HepG2 (cell line): ENCODE data around the gene OR10V1. TPM values are rescaled to one million over a fixed set of nuclear protein-coding genes. Genes with fewer than 3 reads are reported as not detected.

Experiments used
- ATAC-seq: fragments of 200-7000 bp; cut with Tn5 transposase; 3 replicates; pipeline ENCODE4 v1.9.1; 2020; ENCODE audit warnings: mild to moderate bottlenecking, moderate library complexity
- BruUV-seq: library from RNA; stranded (reverse); fragments of 400-500 nt; replicated peaks from 2 replicates; lab custom pipeline; 2021; lab: Mats Ljungman, UMichigan
- CTCF ChIA-PET: fragments of 300-600 bp; formaldehyde crosslinking; extraction: SDS; loops from one replicate; lab custom pipeline; 2021; ENCODE audit warnings: low total read pairs, inconsistent platforms, low intra/inter-chr PET ratio; lab: Yijun Ruan, JAX
- POLR2A ChIA-PET: fragments of 350-600 bp; sonication (Branson Sonifier 250); formaldehyde crosslinking; loops from one replicate; lab custom pipeline; 2020; ENCODE audit warnings: antibody characterized with exemption, inconsistent platforms; lab: Yijun Ruan, JAX
- DNase-seq: peaks from one replicate; pipeline ENCODE4 v3.0.0-alpha.2; 2015; ENCODE audit warnings: low spot score
- FAIRE-seq: peaks from 3 replicates; lab custom pipeline; 2011; peaks lifted over from hg19 to GRCh38; lab: Jason Lieb, UNC
- H2AFZ ChIP-seq: one replicate; pipeline ENCODE4 v1.6.1; 2011; ENCODE audit warnings: low read length, inconsistent platforms
- H3K27ac ChIP-seq: fragments of 300-600 bp; 3 replicates; pipeline ENCODE4 v1.8.0; 2011; ENCODE audit warnings: mixed run types, mild to moderate bottlenecking, mixed read lengths, low read length, inconsistent platforms; ENCODE audit not compliant: insufficient read depth; ENCODE audit errors: extremely low read length
- H3K27me3 ChIP-seq, 2 experiments: fragments of 200-600 bp in 1 of 2; 2 replicates in 1 of 2; 3 replicates in 1 of 2; pipeline versions ENCODE4 v1.6.0 to v1.8.0; 2011; ENCODE audit warnings: low read length in 2 of 2, mild to moderate bottlenecking in 2 of 2, moderate library complexity in 2 of 2, inconsistent platforms in 1 of 2; ENCODE audit not compliant: insufficient read depth in 2 of 2, control insufficient read depth in 1 of 2
- H3K36me3 ChIP-seq, 2 experiments: fragments of 200-600 bp in 1 of 2; replicated peaks in 1 of 2; 2 replicates in 1 of 2; 3 replicates in 1 of 2; pipeline versions ENCODE4 v1.5.1 to v1.8.0; 2011; ENCODE audit warnings: low read length in 2 of 2, inconsistent platforms in 1 of 2; ENCODE audit not compliant: insufficient read depth in 2 of 2, control insufficient read depth in 1 of 2
- H3K4me1 ChIP-seq: 2 replicates; pipeline ENCODE4 v1.5.1; 2012; ENCODE audit warnings: low read length, inconsistent platforms; ENCODE audit not compliant: insufficient read depth
- H3K4me2 ChIP-seq: 2 replicates; pipeline ENCODE4 v1.6.0; 2011; ENCODE audit warnings: low read depth, low read length, inconsistent platforms
- H3K4me3 ChIP-seq, 3 experiments: fragments of 200-600 bp in 1 of 3; sonication (generic), shearing (Covaris generic) in 1 of 3; replicated peaks in 1 of 3; 2 replicates each; pipeline ENCODE4 v1.5.1; 2011 to 2016; ENCODE audit warnings: low read length in 3 of 3, inconsistent platforms in 2 of 3, low read depth in 2 of 3, mild to moderate bottlenecking in 2 of 3, control low read depth in 1 of 3, mixed read lengths in 1 of 3; ENCODE audit not compliant: insufficient read depth in 1 of 3
- H3K79me2 ChIP-seq: one replicate; pipeline ENCODE4 v1.6.1; 2011; ENCODE audit warnings: low read length, inconsistent platforms; ENCODE audit not compliant: insufficient read depth
- H3K9ac ChIP-seq: 2 replicates; pipeline ENCODE4 v1.6.0; 2011; ENCODE audit warnings: mild to moderate bottlenecking, low read depth, low read length, inconsistent platforms; ENCODE audit not compliant: insufficient read depth
- H3K9me3 ChIP-seq: 2 replicates; pipeline ENCODE4 v1.5.1; 2012; ENCODE audit warnings: mild to moderate bottlenecking, low read length
- H4K20me1 ChIP-seq: 2 replicates; pipeline ENCODE4 v1.6.0; 2011; ENCODE audit warnings: inconsistent platforms, mild to moderate bottlenecking, low read length, moderate library complexity; ENCODE audit not compliant: insufficient read depth
- ELF1 ChIP-seq: sonication (generic); formaldehyde crosslinking; IDR thresholded peaks from 2 replicates; pipeline ENCODE4 v1.4.0; 2020; ENCODE audit warnings: missing genetic modification reagents
- ETV6 ChIP-seq: sonication (generic); formaldehyde crosslinking; conservative IDR thresholded peaks from 2 replicates; pipeline ENCODE4 v1.4.0; 2020; ENCODE audit warnings: missing genetic modification reagents
- EZH2 ChIP-seq: conservative IDR thresholded peaks from 2 replicates; pipeline ENCODE4 v1.6.1; 2012; ENCODE audit warnings: mild to moderate bottlenecking, low read depth, low read length, moderate library complexity
- FOSL2 ChIP-seq: sonication (generic); formaldehyde crosslinking; IDR thresholded peaks from 2 replicates; pipeline ENCODE4 v1.4.0; 2020; ENCODE audit warnings: missing genetic modification reagents
- GATA4 ChIP-seq: sonication (generic); IDR thresholded peaks from 2 replicates; pipeline ENCODE4 v1.6.1; 2016; ENCODE audit warnings: antibody characterized with exemption, low read depth, borderline replicate concordance
- MED1 ChIP-seq: sonication (generic); formaldehyde crosslinking; IDR thresholded peaks from 2 replicates; pipeline ENCODE4 v1.4.0; 2020; ENCODE audit warnings: missing genetic modification reagents
- NR2C2 ChIP-seq: sonication (generic); formaldehyde crosslinking; IDR thresholded peaks from 2 replicates; pipeline ENCODE4 v1.4.0; 2020; ENCODE audit warnings: missing genetic modification reagents, mild to moderate bottlenecking, moderate library complexity, borderline replicate concordance
- ZNF484 ChIP-seq: sonication (generic); formaldehyde crosslinking; IDR thresholded peaks from 2 replicates; pipeline ENCODE4 v1.5.1; 2020; ENCODE audit warnings: mild to moderate bottlenecking, low read depth, missing genetic modification reagents, borderline replicate concordance
- ZNF576 ChIP-seq: sonication (generic); formaldehyde crosslinking; IDR thresholded peaks from 2 replicates; pipeline ENCODE4 v1.4.0; 2020; ENCODE audit warnings: mild to moderate bottlenecking, missing genetic modification reagents
- ZNF678 ChIP-seq: sonication (generic); formaldehyde crosslinking; IDR thresholded peaks from 2 replicates; pipeline ENCODE4 v1.4.0; 2020; ENCODE audit warnings: mild to moderate bottlenecking, missing genetic modification reagents
- ZNF746 ChIP-seq: sonication (generic); formaldehyde crosslinking; IDR thresholded peaks from 2 replicates; pipeline ENCODE4 v1.8.0; 2022; ENCODE audit warnings: mild to moderate bottlenecking, missing genetic modification reagents
- ZNF777 ChIP-seq: sonication (generic); formaldehyde crosslinking; IDR thresholded peaks from 2 replicates; pipeline ENCODE4 v1.4.0; 2020; ENCODE audit warnings: missing genetic modification reagents
- ZNF878 ChIP-seq: sonication (generic); formaldehyde crosslinking; IDR thresholded peaks from 2 replicates; pipeline ENCODE4 v1.8.1; 2023; ENCODE audit warnings: mild to moderate bottlenecking, missing genetic modification reagents, moderate library complexity
- WGBS: methylation state at CpG from one replicate; pipeline ENCODE4 v1.1.6; 2017; ENCODE audit warnings: low lambda C conversion rate; 5-methylcytosine and 5-hydroxymethylcytosine counted together
- in situ Hi-C: cut with HindIII; loops from 2 replicates; pipeline ENCODE4 v1.10.0; 2017; ENCODE audit warnings: low pct_unique_long_range_greater_than_20kb; ENCODE audit not compliant: extremely low pct_ligation_motif_present
- intact Hi-C: fragments of 100-400 bp; cut with micrococcal nuclease; formaldehyde crosslinking; loops from one replicate; pipeline ENCODE4 v1.10.0; 2022; ENCODE audit not compliant: unreplicated experiment
- polyA plus RNA-seq, 8 experiments: library from polyadenylated mRNA; depleted of rRNA in 3 of 8; stranded (reverse) in 7 of 8; unstranded in 1 of 8; fragments of >200 nt; fragmentation: Illumina TruSeq in 4 of 8; extraction: Trizol in 4 of 8; gene quantifications; 2 replicates each; pipeline versions ENCODE4 v1.2.1 to v1.2.3, GENCODE V29; 2011 to 2016; ENCODE audit warnings: low read depth in 4 of 8, missing spikeins in 1 of 8, mixed read lengths in 1 of 8; ENCODE audit not compliant: insufficient read depth in 1 of 8
- total RNA-seq, 5 experiments: library from RNA; depleted of rRNA; stranded (reverse); fragments of >200 nt; fragmentation: Illumina TruSeq; extraction: Trizol; gene quantifications; 2 replicates each; pipeline ENCODE4 v1.2.3, GENCODE V29; 2016; ENCODE audit warnings: low read depth in 1 of 5
- TF ChIP-seq, protein P1 (sequence below): sonication (generic); formaldehyde crosslinking; IDR thresholded peaks from 2 replicates; pipeline ENCODE4 v1.5.1; 2020; ENCODE audit warnings: missing genetic modification reagents, mild to moderate bottlenecking, borderline replicate concordance
- TF ChIP-seq, protein P2 (sequence below): sonication (generic); formaldehyde crosslinking; IDR thresholded peaks from 2 replicates; pipeline ENCODE4 v1.4.0; 2020; ENCODE audit warnings: missing genetic modification reagents
- TF ChIP-seq, protein P3 (sequence below): sonication (generic); formaldehyde crosslinking; IDR thresholded peaks from 2 replicates; pipeline ENCODE4 v1.4.0; 2020; ENCODE audit warnings: missing genetic modification reagents

Gene OR10V1
- total and polyA plus RNA-seq, 2 of the 13 experiments (the other 11 are each of a cell fraction or from before 2014, with no cell fraction given), result not detected

DNA sequence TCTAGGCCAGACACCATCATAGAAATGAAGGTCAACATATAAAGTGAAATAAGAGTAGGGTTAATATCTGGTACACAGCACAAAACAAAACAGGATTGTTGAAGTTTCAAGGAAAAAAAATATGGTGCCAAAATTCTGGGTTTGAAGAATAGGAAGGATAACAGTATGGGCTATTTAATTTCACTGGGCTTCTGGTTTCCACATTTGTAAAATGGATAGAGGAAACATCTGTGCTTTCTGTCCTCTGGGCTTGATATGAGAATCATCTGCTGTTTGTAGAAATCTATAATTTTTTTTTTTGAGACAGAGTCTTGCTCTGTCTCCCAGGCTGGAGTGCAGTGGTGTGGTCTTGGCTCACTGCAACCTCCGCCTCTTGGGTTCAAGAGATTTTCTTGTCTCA lies 13.8 kb upstream of the OR10V1 start:
- no peak overlapping the region for H3K27ac ChIP-seq
- ATAC-seq, result no peak
- no peaks in the 10 kb centered on the region for H3K79me2 ChIP-seq
- H4K20me1 ChIP-seq, result no peaks in the 10 kb centered on the region
- no TSS peak for BruUV-seq
- in situ Hi-C loops (no loop called here), intact Hi-C loops (no loop called here)
- no peaks in the 10 kb centered on the region for H3K9me3 ChIP-seq
- H3K4me1 ChIP-seq, result peaks cover 7% of the 10 kb centered on the region; the same call in 1 of the 2 replicates
- H3K9ac ChIP-seq, result no peak overlapping the region
- DNase-seq, result no peak
- H3K4me2 ChIP-seq, result no peak overlapping the region
- H2AFZ ChIP-seq, result no peak overlapping the region
- FAIRE-seq, result no peak
- ChIA-PET CTCF (no interaction called here), POLR2A (no interaction called here)
- no peaks in the 10 kb centered on the region; a peak in 1 of 5 replicates for H3K27me3 ChIP-seq
- H3K4me3 ChIP-seq, result no peak overlapping the region
- TF ChIP-seq ZNF484 (CRISPR knock-in tag) (no peak), ZNF678 (no peak)
- H3K36me3 ChIP-seq, result no peaks in the 10 kb centered on the region
- WGBS, result 83% methylated on average over 1 of the region's 1 CpG

- Histone ChIP-seq H3K79me2 (no peaks in the 10 kb centered on the region), H3K9ac (no peak overlapping the region), H3K27ac (no peak overlapping the region), H3K4me2 (no peak overlapping the region), H3K36me3 (no peaks in the 10 kb centered on the region), H3K4me3 (no peak overlapping the region), H4K20me1 (no peaks in the 10 kb centered on the region), H2AFZ (no peak overlapping the region), H3K4me1 (no peaks in the 10 kb centered on the region), H3K27me3 (no peaks in the 10 kb centered on the region; a peak in 1 of 5 replicates), H3K9me3 (no peaks in the 10 kb centered on the region)
- 31% methylated on average over 3 of the region's 3 CpGs for WGBS
- in situ Hi-C loops, result no loop called here
- FAIRE-seq (no peak), ATAC-seq (no peak), DNase-seq (no peak)
- CTCF ChIA-PET, result no interaction called here
- POLR2A ChIA-PET, result no interaction called here
- intact Hi-C loops, result no loop called here
- no TSS peak for BruUV-seq
- TF ChIP-seq, protein P1, sequence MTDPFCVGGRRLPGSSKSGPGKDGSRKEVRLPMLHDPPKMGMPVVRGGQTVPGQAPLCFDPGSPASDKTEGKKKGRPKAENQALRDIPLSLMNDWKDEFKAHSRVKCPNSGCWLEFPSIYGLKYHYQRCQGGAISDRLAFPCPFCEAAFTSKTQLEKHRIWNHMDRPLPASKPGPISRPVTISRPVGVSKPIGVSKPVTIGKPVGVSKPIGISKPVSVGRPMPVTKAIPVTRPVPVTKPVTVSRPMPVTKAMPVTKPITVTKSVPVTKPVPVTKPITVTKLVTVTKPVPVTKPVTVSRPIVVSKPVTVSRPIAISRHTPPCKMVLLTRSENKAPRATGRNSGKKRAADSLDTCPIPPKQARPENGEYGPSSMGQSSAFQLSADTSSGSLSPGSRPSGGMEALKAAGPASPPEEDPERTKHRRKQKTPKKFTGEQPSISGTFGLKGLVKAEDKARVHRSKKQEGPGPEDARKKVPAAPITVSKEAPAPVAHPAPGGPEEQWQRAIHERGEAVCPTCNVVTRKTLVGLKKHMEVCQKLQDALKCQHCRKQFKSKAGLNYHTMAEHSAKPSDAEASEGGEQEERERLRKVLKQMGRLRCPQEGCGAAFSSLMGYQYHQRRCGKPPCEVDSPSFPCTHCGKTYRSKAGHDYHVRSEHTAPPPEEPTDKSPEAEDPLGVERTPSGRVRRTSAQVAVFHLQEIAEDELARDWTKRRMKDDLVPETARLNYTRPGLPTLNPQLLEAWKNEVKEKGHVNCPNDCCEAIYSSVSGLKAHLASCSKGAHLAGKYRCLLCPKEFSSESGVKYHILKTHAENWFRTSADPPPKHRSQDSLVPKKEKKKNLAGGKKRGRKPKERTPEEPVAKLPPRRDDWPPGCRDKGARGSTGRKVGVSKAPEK (CRISPR knock-in tag), result no peak
- no peak for TF ChIP-seq FOSL2 (CRISPR knock-in tag)
- TF ChIP-seq MED1 (CRISPR knock-in tag), result no peak
- TF ChIP-seq ZNF878 (CRISPR knock-in tag), result no peak
- TF ChIP-seq ZNF576 (CRISPR knock-in tag), result no peak
- TF ChIP-seq ELF1 (CRISPR knock-in tag), result no peak
- TF ChIP-seq EZH2, result no peak
- no peak for TF ChIP-seq GATA4
- TF ChIP-seq, protein P2, sequence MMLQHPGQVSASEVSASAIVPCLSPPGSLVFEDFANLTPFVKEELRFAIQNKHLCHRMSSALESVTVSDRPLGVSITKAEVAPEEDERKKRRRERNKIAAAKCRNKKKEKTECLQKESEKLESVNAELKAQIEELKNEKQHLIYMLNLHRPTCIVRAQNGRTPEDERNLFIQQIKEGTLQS, result no peak
- TF ChIP-seq, protein P3, sequence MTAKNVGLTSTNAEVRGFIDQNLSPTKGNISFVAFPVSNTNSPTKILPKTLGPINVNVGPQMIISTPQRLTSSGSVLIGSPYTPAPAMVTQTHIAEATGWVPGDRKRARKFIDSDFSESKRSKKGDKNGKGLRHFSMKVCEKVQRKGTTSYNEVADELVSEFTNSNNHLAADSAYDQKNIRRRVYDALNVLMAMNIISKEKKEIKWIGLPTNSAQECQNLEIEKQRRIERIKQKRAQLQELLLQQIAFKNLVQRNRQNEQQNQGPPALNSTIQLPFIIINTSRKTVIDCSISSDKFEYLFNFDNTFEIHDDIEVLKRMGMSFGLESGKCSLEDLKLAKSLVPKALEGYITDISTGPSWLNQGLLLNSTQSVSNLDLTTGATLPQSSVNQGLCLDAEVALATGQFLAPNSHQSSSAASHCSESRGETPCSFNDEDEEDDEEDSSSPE (CRISPR knock-in tag), result no peak
- no peak for TF ChIP-seq ZNF746 (CRISPR knock-in tag)
- no peak for TF ChIP-seq ETV6 (CRISPR knock-in tag)
- no peak for TF ChIP-seq NR2C2
- no peak for TF ChIP-seq ZNF777 (CRISPR knock-in tag)
Measured at GRCh38 chr11:59724066-59724465, 10.4 kb upstream of the OR10V1 start.
